Measurements from ENCODE around the gene EPHB4. TPM values are rescaled to one million over a fixed set of nuclear protein-coding genes. Genes with fewer than 3 reads are reported as not detected.

Gene EPHB4
- total RNA-seq, 1 donor from 2014 or later: 88.9 TPM

GRCh38 chr7:100804681-100805431, 22.5 kb downstream of the EPHB4 start:
- no peaks in the 10 kb centered on the region for H3K9me3 Mint-ChIP-seq (ENCODE audit: unreplicated experiment)
- H3K27me3 Mint-ChIP-seq (ENCODE audit: unreplicated experiment): no peaks in the 10 kb centered on the region
- H3K36me3 Mint-ChIP-seq (ENCODE audit: unreplicated experiment): peaks cover 35% of the 10 kb centered on the region
- TF ChIP-seq CTCF (IDR thresholded peaks at IDR 0.05): no peak
- peak overlapping the region; percentile 70 for H3K27ac Mint-ChIP-seq (ENCODE audit: unreplicated experiment)
- H3K4me1 Mint-ChIP-seq (ENCODE audit: unreplicated experiment): peaks cover 43% of the 10 kb centered on the region
- no peak overlapping the region for H3K4me3 Mint-ChIP-seq (ENCODE audit: unreplicated experiment)
- DNase-seq (ENCODE audit: extremely low spot score, unreplicated experiment): no peak

GRCh38 chr7:100803398-100804161, 23.7 kb downstream of the EPHB4 start:
- Mint-ChIP-seq H3K4me1 (ENCODE audit: unreplicated experiment) (peaks cover 48% of the 10 kb centered on the region), H3K36me3 (ENCODE audit: unreplicated experiment) (peaks cover 32% of the 10 kb centered on the region), H3K27ac (ENCODE audit: unreplicated experiment) (peak overlapping the region; percentile 88), H3K27me3 (ENCODE audit: unreplicated experiment) (no peaks in the 10 kb centered on the region), H3K9me3 (ENCODE audit: unreplicated experiment) (no peaks in the 10 kb centered on the region), H3K4me3 (ENCODE audit: unreplicated experiment) (peak overlapping the region; percentile 54)
- TF ChIP-seq CTCF (IDR thresholded peaks at IDR 0.05): no peak
- peak; percentile 92 for DNase-seq (ENCODE audit: extremely low spot score, unreplicated experiment)

- Mint-ChIP-seq H3K27ac (ENCODE audit: unreplicated experiment) (peak overlapping the region; percentile 88), H3K36me3 (ENCODE audit: unreplicated experiment) (peaks cover 26% of the 10 kb centered on the region)
- TF ChIP-seq CTCF (IDR thresholded peaks at IDR 0.05): no peak
These were observed 24.4 kb downstream of the EPHB4 start for GRCh38 chr7:100802951-100803350.

GRCh38 chr7:100801833-100802568, 25.3 kb downstream of the EPHB4 start:
- peak overlapping the region; percentile 88 for H3K27ac Mint-ChIP-seq (ENCODE audit: unreplicated experiment)
- H3K4me3 Mint-ChIP-seq (ENCODE audit: unreplicated experiment): peak overlapping the region; percentile 45
- H3K27me3 Mint-ChIP-seq (ENCODE audit: unreplicated experiment): no peaks in the 10 kb centered on the region
- no peaks in the 10 kb centered on the region for H3K9me3 Mint-ChIP-seq (ENCODE audit: unreplicated experiment)
- H3K4me1 Mint-ChIP-seq (ENCODE audit: unreplicated experiment): peaks cover 48% of the 10 kb centered on the region
- H3K36me3 Mint-ChIP-seq (ENCODE audit: unreplicated experiment): peaks cover 17% of the 10 kb centered on the region
- DNase-seq (ENCODE audit: extremely low spot score, unreplicated experiment): peak; percentile 94
- TF ChIP-seq CTCF (IDR thresholded peaks at IDR 0.05): no peak

More at GRCh38 chr7:100802951-100803350, 24.4 kb downstream of the EPHB4 start:
- Mint-ChIP-seq H3K27me3 (ENCODE audit: unreplicated experiment) (no peaks in the 10 kb centered on the region), H3K4me1 (ENCODE audit: unreplicated experiment) (peaks cover 48% of the 10 kb centered on the region), H3K9me3 (ENCODE audit: unreplicated experiment) (no peaks in the 10 kb centered on the region), H3K4me3 (ENCODE audit: unreplicated experiment) (no peak overlapping the region)
- no peak for DNase-seq (ENCODE audit: extremely low spot score, unreplicated experiment)
